NCI-H69 (cell line): ENCODE data around the gene LDB3.
A peak's percentile ranks its signal among the peaks of the same experiment; 100 is the strongest.

Source experiments
- DNase-seq: peaks from one replicate; lab custom pipeline; 2025; lab: John Stamatoyannopoulos, UW

The LDB3 gene

GRCh38 chr10:86706401-86706841, 38.1 kb downstream of the LDB3 start:
- DNase-seq, result no peak

GRCh38 chr10:86706977-86707376, 38.7 kb downstream of the LDB3 start:
- DNase-seq, result no peak

GRCh38 chr10:86707505-86707904, 39.2 kb downstream of the LDB3 start:
- no peak for DNase-seq

GRCh38 chr10:86708068-86708782, 39.9 kb downstream of the LDB3 start:
- DNase-seq, result no peak

- DNase-seq, result no peak
Measured at GRCh38 chr10:86708783-86709380, 40.6 kb downstream of the LDB3 start.

GRCh38 chr10:86709396-86710185, 41.3 kb downstream of the LDB3 start:
- DNase-seq, result no peak

- peak; percentile 84 for DNase-seq
Measured at GRCh38 chr10:86710987-86711512, 42.7 kb downstream of the LDB3 start.

GRCh38 chr10:86711513-86712316, 43.4 kb downstream of the LDB3 start:
- DNase-seq, result peak; percentile 57

- DNase-seq, result no peak
Measured at GRCh38 chr10:86712317-86712707, 44.0 kb downstream of the LDB3 start.

GRCh38 chr10:86715156-86715795, 47.0 kb downstream of the LDB3 start:
- no peak for DNase-seq

GRCh38 chr10:86715836-86716235, 47.5 kb downstream of the LDB3 start:
- DNase-seq, result no peak

- DNase-seq, result no peak
Measured at GRCh38 chr10:86716466-86716865, 48.2 kb downstream of the LDB3 start.

- DNase-seq, result no peak
Measured at GRCh38 chr10:86718556-86718955, 50.2 kb downstream of the LDB3 start.

- DNase-seq, result no peak
Measured at GRCh38 chr10:86721232-86721631, 52.9 kb downstream of the LDB3 start.

- DNase-seq, result no peak
Measured at GRCh38 chr10:86723009-86723408, 54.7 kb downstream of the LDB3 start.

GRCh38 chr10:86724445-86724844, 56.1 kb downstream of the LDB3 start:
- no peak for DNase-seq

GRCh38 chr10:86725980-86726676, 57.8 kb downstream of the LDB3 start:
- no peak for DNase-seq

- DNase-seq, result no peak
Measured at GRCh38 chr10:86726677-86726999, 58.3 kb downstream of the LDB3 start.

- no peak for DNase-seq
Measured at GRCh38 chr10:86727470-86727869, 59.2 kb downstream of the LDB3 start.

- no peak for DNase-seq
Measured at GRCh38 chr10:86728056-86728455, 59.7 kb downstream of the LDB3 start.

- no peak for DNase-seq
Measured at GRCh38 chr10:86729677-86730076, 61.4 kb downstream of the LDB3 start.
